ENCODE measurements around the gene ZNF790. TPM values are rescaled to one million over a fixed set of nuclear protein-coding genes. Genes with fewer than 3 reads are reported as not detected.
A peak's percentile ranks its signal among the peaks of the same experiment; 100 is the strongest.

Gene ZNF790
- total and polyA plus RNA-seq, 2 of the 13 experiments (the other 11 are each of a cell fraction or from before 2014, with no cell fraction given) = 1.3 to 5.3 TPM

GRCh38 chr19:36837906-36838783, at the start of gene ZNF790 (continued):
- TF ChIP-seq MAX (IDR thresholded peaks at IDR 0.05) (peak; percentile 9; the same call in 1 of the 2 replicates), ZNF317 (CRISPR knock-in tag; IDR thresholded peaks at IDR 0.05) (peak; percentile 68; the same call in 1 of the 2 replicates), RFX3 (CRISPR knock-in tag; IDR thresholded peaks at IDR 0.05) (no peak), DMTF1 (CRISPR knock-in tag; IDR thresholded peaks at IDR 0.05) (no peak), PPARG (CRISPR knock-in tag; conservative IDR thresholded peaks at IDR 0.05) (no peak), HOXD1 (CRISPR knock-in tag; IDR thresholded peaks at IDR 0.05) (0 out of 2 replicates have a peak, but pooled peaks have one; percentile 34), ZNF274 (CRISPR knock-in tag; IDR thresholded peaks at IDR 0.05) (peak; percentile 80), ZNF510 (CRISPR knock-in tag; IDR thresholded peaks at IDR 0.05; ENCODE audit: low read depth) (0 out of 2 replicates have a peak, but pooled peaks have one; percentile 46), ZBTB25 (CRISPR knock-in tag; IDR thresholded peaks at IDR 0.05) (0 out of 2 replicates have a peak, but pooled peaks have one; percentile 17), JDP2 (CRISPR knock-in tag; IDR thresholded peaks at IDR 0.05; ENCODE audit: borderline replicate concordance) (no peak; the same call in 1 of the 2 replicates), CCAR2 (optimal IDR thresholded peaks at IDR 0.05; ENCODE audit: low read depth, low read length) (no peak), SP1 (IDR thresholded peaks at IDR 0.05) (no peak), SP1 (CRISPR knock-in tag; IDR thresholded peaks at IDR 0.05) (no peak; the same call in 1 of the 2 replicates), ASH2L (IDR thresholded peaks at IDR 0.05; ENCODE audit: insufficient read length, low read depth, low read length) (peak; percentile 94), FOXK2 (IDR thresholded peaks at IDR 0.05) (no peak; the same call in 1 of the 2 replicates), SRSF1 (optimal IDR thresholded peaks at IDR 0.05; ENCODE audit: low read depth, low read length) (peak; percentile 53), ZNF484 (CRISPR knock-in tag; IDR thresholded peaks at IDR 0.05; ENCODE audit: borderline replicate concordance, low read depth) (no peak), HOXA3 (CRISPR knock-in tag; IDR thresholded peaks at IDR 0.05) (peak; percentile 72), ZBTB7A (CRISPR knock-in tag; IDR thresholded peaks at IDR 0.05) (peak; percentile 83), KLF15 (CRISPR knock-in tag; IDR thresholded peaks at IDR 0.05; ENCODE audit: borderline replicate concordance) (no peak), SSRP1 (CRISPR knock-in tag; IDR thresholded peaks at IDR 0.05) (peak; percentile 88; the same call in 1 of the 2 replicates), ZNF550 (CRISPR knock-in tag; IDR thresholded peaks at IDR 0.05; ENCODE audit: borderline replicate concordance) (no peak), GFI1 (CRISPR knock-in tag; IDR thresholded peaks at IDR 0.05; ENCODE audit: borderline replicate concordance) (0 out of 2 replicates have a peak, but pooled peaks have one; percentile 61), RNF219 (CRISPR knock-in tag; IDR thresholded peaks at IDR 0.05) (peak; percentile 58; the same call in 1 of the 2 replicates), ZNF235 (CRISPR knock-in tag; IDR thresholded peaks at IDR 0.05; ENCODE audit: borderline replicate concordance) (peak; percentile 74; the same call in 1 of the 2 replicates)
